ENCODE data around the gene TSPEAR.
"Not testable (repeated sequence)": the region's sequence is repeated elsewhere in the genome, so short reads cannot be mapped to it uniquely, and the experiment has no call there.

TSPEAR gene

DNA sequence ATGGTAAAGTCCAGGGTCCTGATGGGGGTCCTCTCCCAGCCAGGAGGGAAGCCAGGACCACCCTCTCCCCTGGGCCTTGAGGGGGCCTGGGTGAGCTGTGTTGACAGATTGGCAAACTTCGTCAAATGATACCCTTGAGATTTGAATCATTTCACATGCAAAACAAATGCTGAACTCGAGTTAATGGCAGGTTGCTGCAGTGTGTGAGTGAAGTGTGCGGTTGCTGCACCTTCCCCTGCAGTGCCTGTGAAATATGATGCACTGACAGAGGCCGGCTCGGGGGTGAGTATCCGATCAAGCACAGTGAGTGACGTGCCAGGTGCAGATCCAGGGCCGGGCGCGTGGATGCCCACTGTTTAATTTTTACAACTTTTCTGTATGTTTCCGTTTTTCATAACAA is 23.7 kb downstream of the TSPEAR start:
- no peak for DNase-seq (ENCODE audit: extremely low read depth, insufficient read length)

DNA sequence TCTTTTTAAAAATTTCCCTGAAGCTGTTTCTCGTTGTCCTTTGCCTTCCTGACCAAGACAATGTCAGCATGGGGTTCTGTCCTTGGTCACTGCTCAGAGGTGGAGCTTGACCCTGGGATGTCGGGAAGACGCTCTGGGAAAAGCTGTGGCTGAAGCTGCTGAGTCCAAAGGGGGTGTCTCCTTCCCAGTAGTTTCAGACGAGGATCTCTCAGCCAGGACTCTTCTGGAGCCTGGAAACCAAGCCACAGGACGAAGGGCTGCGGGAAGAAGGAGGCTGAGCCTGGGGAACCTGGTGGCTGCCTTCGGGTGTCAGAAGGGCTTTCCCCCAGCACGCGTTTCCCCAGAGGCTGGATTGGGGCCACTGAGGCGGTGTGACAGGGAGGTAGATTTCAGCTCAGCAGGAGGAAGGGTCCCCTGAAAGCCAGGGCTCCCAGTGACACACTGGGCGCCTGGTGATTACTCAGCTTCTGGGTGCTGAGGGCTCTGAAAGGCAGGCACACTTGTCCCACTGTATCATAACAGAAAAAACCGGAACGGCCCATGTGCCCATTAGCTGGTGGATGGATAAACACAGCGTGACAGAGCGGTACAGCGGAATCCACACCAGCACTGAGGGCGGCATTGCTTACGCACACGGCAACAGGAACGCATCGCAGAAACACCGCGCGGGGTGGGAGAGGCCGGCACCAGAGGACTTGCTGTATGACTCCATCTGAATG is 24.4 kb downstream of the TSPEAR start:
- Histone ChIP-seq H3K27me3 (replicated peaks; ENCODE audit: control insufficient read depth, insufficient read depth, low read length) (no peaks in the 10 kb centered on the region; the same call in 1 of the 2 replicates), H3K36me3 (ENCODE audit: control insufficient read depth, insufficient read depth, low read length) (no peaks in the 10 kb centered on the region), H3K4me3 (replicated peaks; ENCODE audit: low read depth, low read length) (no peak overlapping the region)
- TF ChIP-seq, protein P1, sequence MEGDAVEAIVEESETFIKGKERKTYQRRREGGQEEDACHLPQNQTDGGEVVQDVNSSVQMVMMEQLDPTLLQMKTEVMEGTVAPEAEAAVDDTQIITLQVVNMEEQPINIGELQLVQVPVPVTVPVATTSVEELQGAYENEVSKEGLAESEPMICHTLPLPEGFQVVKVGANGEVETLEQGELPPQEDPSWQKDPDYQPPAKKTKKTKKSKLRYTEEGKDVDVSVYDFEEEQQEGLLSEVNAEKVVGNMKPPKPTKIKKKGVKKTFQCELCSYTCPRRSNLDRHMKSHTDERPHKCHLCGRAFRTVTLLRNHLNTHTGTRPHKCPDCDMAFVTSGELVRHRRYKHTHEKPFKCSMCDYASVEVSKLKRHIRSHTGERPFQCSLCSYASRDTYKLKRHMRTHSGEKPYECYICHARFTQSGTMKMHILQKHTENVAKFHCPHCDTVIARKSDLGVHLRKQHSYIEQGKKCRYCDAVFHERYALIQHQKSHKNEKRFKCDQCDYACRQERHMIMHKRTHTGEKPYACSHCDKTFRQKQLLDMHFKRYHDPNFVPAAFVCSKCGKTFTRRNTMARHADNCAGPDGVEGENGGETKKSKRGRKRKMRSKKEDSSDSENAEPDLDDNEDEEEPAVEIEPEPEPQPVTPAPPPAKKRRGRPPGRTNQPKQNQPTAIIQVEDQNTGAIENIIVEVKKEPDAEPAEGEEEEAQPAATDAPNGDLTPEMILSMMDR (IDR thresholded peaks at IDR 0.05; ENCODE audit: insufficient read depth, low read length, poor library complexity, severe bottlenecking), result no peak
- DNase-seq (ENCODE audit: extremely low read depth, insufficient read length), result no peak

More for the DNA sequence above, 23.7 kb downstream of the TSPEAR start:
- Histone ChIP-seq H3K4me3 (replicated peaks; ENCODE audit: low read depth, low read length) (no peak overlapping the region), H3K27me3 (replicated peaks; ENCODE audit: control insufficient read depth, insufficient read depth, low read length) (no peaks in the 10 kb centered on the region; the same call in 1 of the 2 replicates), H3K36me3 (ENCODE audit: control insufficient read depth, insufficient read depth, low read length) (no peaks in the 10 kb centered on the region)
- TF ChIP-seq, protein P1 (IDR thresholded peaks at IDR 0.05; ENCODE audit: insufficient read depth, low read length, poor library complexity, severe bottlenecking), result no peak

DNA sequence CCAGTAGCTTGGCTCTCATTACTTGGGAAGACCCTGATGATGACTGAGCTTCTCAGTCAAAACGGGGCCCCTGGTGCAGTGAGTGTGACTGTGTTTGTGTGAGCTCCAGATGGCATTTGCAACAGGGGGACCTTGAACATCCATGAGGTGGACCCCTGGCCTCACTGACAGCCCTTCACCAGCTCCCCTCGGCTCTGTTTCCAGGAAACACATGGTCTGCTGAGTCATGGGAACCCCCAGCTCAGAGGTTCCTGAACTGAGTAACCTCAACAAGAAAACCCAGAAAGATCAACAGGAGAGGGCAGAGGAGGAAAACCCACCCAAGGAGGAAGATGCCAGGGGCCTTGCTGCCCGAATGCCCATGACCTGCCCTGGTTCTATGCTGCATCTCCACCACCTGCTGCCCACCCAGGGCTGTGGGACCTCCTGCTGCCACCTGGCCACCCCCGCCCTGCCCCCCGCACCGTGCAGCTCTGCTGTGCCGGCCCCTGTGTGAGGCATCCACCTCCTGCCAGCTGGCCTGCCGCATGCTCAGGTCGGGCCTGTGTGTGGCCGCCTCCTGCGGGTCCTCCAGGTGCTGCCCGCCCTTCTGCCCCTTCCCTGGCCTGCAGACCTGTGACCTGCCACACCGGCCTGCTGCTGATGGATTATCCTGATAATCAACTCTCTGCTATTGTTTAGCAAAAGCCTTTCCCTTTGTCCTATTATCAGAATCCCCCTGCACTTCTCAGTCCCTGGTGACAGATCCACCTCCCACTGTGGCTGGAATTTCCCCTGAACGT is 25.2 kb downstream of the TSPEAR start:
- no peak for DNase-seq (ENCODE audit: extremely low read depth, insufficient read length)
- no peak overlapping the region for H3K4me3 ChIP-seq (replicated peaks; ENCODE audit: low read depth, low read length)

DNA sequence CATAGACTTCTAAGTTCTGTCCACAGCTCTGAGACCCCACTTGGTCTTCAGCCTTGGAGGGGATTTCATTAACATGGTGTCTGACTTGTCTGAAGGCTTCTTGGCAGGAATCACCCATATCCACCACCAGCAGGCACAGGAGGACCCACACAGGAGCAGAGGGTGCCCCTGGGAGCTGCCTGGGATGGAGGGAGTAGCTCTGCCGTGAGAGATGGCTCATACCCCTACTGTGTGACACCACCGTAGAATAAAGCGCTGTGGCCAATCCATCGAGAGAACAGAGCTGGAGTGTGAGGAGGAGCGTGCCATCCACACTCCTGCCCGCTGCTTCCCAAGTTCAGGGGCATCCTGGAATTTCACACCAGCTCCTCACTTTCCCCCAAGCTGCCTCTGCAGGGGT is 26.3 kb downstream of the TSPEAR start:
- DNase-seq (ENCODE audit: extremely low read depth, insufficient read length); H3K4me3 ChIP-seq (replicated peaks; ENCODE audit: low read depth, low read length); H3K27me3 ChIP-seq (replicated peaks; ENCODE audit: control insufficient read depth, insufficient read depth, low read length); H3K36me3 ChIP-seq (ENCODE audit: control insufficient read depth, insufficient read depth, low read length): not testable (repeated sequence)

More for the DNA sequence above, 25.2 kb downstream of the TSPEAR start:
- Histone ChIP-seq H3K27me3 (replicated peaks; ENCODE audit: control insufficient read depth, insufficient read depth, low read length) (no peaks in the 10 kb centered on the region; the same call in 1 of the 2 replicates), H3K36me3 (ENCODE audit: control insufficient read depth, insufficient read depth, low read length) (no peaks in the 10 kb centered on the region)
- TF ChIP-seq, protein P1 (IDR thresholded peaks at IDR 0.05; ENCODE audit: insufficient read depth, low read length, poor library complexity, severe bottlenecking), result no peak

DNA sequence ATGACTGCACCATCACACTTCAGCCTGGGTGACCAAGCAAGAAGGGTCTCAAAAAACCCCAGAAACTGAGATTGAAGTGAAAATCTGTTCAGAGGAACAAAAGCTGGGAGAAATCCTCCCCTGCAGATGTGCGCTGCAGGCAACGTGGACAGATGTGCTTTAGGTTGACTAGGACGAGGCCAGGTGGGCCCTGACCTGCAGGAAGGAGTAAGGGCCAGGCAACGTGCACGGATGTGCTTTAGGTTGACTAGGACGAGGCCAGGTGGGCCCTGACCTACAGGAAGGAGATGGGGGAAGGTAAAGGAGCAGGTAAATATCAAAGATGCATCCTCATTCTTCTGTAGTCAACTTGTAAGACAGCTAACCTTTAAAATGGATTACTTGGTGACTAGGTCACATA is 26.9 kb downstream of the TSPEAR start:
- TF ChIP-seq, protein P1 (IDR thresholded peaks at IDR 0.05; ENCODE audit: insufficient read depth, low read length, poor library complexity, severe bottlenecking), result no peak
- no peak for DNase-seq (ENCODE audit: extremely low read depth, insufficient read length)
- Histone ChIP-seq H3K36me3 (ENCODE audit: control insufficient read depth, insufficient read depth, low read length) (no peaks in the 10 kb centered on the region), H3K27me3 (replicated peaks; ENCODE audit: control insufficient read depth, insufficient read depth, low read length) (no peaks in the 10 kb centered on the region; the same call in 1 of the 2 replicates), H3K4me3 (replicated peaks; ENCODE audit: low read depth, low read length) (no peak overlapping the region)

DNA sequence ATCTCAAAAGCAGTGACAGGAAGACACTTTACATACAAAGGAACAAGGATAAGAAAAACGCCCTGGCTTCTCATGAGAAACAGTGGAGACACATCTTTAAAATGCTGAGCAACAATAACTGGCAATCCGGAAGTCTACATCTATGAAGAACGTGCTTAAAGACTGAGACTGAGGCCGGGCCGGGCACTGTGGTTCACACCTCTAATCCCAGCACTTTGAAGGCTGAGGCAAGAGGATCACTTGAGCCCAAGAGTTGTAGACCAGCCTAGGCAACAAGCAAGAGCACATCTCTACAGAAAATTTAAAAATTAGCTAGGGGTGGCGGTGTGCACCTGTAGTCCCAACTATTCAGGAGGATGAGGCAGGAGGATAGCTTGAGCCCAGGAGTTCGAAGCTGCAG is 27.3 kb downstream of the TSPEAR start:
- DNase-seq (ENCODE audit: extremely low read depth, insufficient read length), result no peak
- TF ChIP-seq, protein P1 (IDR thresholded peaks at IDR 0.05; ENCODE audit: insufficient read depth, low read length, poor library complexity, severe bottlenecking), result no peak
- Histone ChIP-seq H3K27me3 (replicated peaks; ENCODE audit: control insufficient read depth, insufficient read depth, low read length) (no peaks in the 10 kb centered on the region; the same call in 1 of the 2 replicates), H3K4me3 (replicated peaks; ENCODE audit: low read depth, low read length) (no peak overlapping the region), H3K36me3 (ENCODE audit: control insufficient read depth, insufficient read depth, low read length) (no peaks in the 10 kb centered on the region)

Data from GM06990 (cell line).